Measurements from ENCODE around the gene CRYBG1.
"Not testable (repeated sequence)": the region's sequence is repeated elsewhere in the genome, so short reads cannot be mapped to it uniquely, and the experiment has no call there.

The CRYBG1 gene

GRCh38 chr6:106540907-106541306, 180.4 kb downstream of the CRYBG1 start:
- TF ChIP-seq POU2F2 (IDR thresholded peaks at IDR 0.05; ENCODE audit: low read depth, low read length) = no peak
- no peak for TF ChIP-seq POLR2A (IDR thresholded peaks at IDR 0.05; ENCODE audit: low read depth, low read length)
- no peak for TF ChIP-seq TAF1 (IDR thresholded peaks at IDR 0.05; ENCODE audit: low read depth, low read length)
- no peak for TF ChIP-seq SPI1 (IDR thresholded peaks at IDR 0.05; ENCODE audit: low read depth, low read length)
- TF ChIP-seq PAX5 (IDR thresholded peaks at IDR 0.05; ENCODE audit: insufficient read depth, low read length, severe bottlenecking) = no peak
- TF ChIP-seq POLR2AphosphoS5 (IDR thresholded peaks at IDR 0.05; ENCODE audit: low read depth, low read length) = no peak
- FAIRE-seq = no peak

GRCh38 chr6:106546261-106546690, 185.8 kb downstream of the CRYBG1 start:
- FAIRE-seq (no peak), DNase-seq (ENCODE audit: insufficient read length, low spot score) (no peak)
- TF ChIP-seq SPI1 (IDR thresholded peaks at IDR 0.05; ENCODE audit: low read depth, low read length) (no peak), POLR2A (IDR thresholded peaks at IDR 0.05; ENCODE audit: low read depth, low read length) (no peak), PAX5 (IDR thresholded peaks at IDR 0.05; ENCODE audit: insufficient read depth, low read length, severe bottlenecking) (no peak), POU2F2 (IDR thresholded peaks at IDR 0.05; ENCODE audit: low read depth, low read length) (no peak), TAF1 (IDR thresholded peaks at IDR 0.05; ENCODE audit: low read depth, low read length) (no peak), POLR2AphosphoS5 (IDR thresholded peaks at IDR 0.05; ENCODE audit: low read depth, low read length) (no peak)

More at GRCh38 chr6:106540907-106541306, 180.4 kb downstream of the CRYBG1 start:
- DNase-seq (ENCODE audit: insufficient read length, low spot score) = no peak

GRCh38 chr6:106546691-106547414, 186.3 kb downstream of the CRYBG1 start:
- TF ChIP-seq TAF1 (IDR thresholded peaks at IDR 0.05; ENCODE audit: low read depth, low read length) (no peak), SPI1 (IDR thresholded peaks at IDR 0.05; ENCODE audit: low read depth, low read length) (0 out of 2 replicates have a peak, but pooled peaks have one; percentile 15)
- no peak for FAIRE-seq
- DNase-seq (ENCODE audit: insufficient read length, low spot score) = no peak

- no peak for FAIRE-seq
- TF ChIP-seq SPI1 (IDR thresholded peaks at IDR 0.05; ENCODE audit: low read depth, low read length) (no peak), TAF1 (IDR thresholded peaks at IDR 0.05; ENCODE audit: low read depth, low read length) (no peak), POLR2A (IDR thresholded peaks at IDR 0.05; ENCODE audit: low read depth, low read length) (no peak), POLR2AphosphoS5 (IDR thresholded peaks at IDR 0.05; ENCODE audit: low read depth, low read length) (no peak), PAX5 (IDR thresholded peaks at IDR 0.05; ENCODE audit: insufficient read depth, low read length, severe bottlenecking) (no peak), POU2F2 (IDR thresholded peaks at IDR 0.05; ENCODE audit: low read depth, low read length) (no peak)
Measured at GRCh38 chr6:106547601-106548453, 187.3 kb downstream of the CRYBG1 start.

GRCh38 chr6:106548926-106549455, 188.5 kb downstream of the CRYBG1 start:
- not testable (repeated sequence) for FAIRE-seq; DNase-seq (ENCODE audit: insufficient read length, low spot score)

More at GRCh38 chr6:106547601-106548453, 187.3 kb downstream of the CRYBG1 start:
- no peak for DNase-seq (ENCODE audit: insufficient read length, low spot score)

GRCh38 chr6:106549521-106549920, 189.0 kb downstream of the CRYBG1 start:
- TF ChIP-seq POU2F2 (IDR thresholded peaks at IDR 0.05; ENCODE audit: low read depth, low read length) = no peak
- TF ChIP-seq POLR2A (IDR thresholded peaks at IDR 0.05; ENCODE audit: low read depth, low read length) = no peak
- no peak for TF ChIP-seq POLR2AphosphoS5 (IDR thresholded peaks at IDR 0.05; ENCODE audit: low read depth, low read length)
- no peak for TF ChIP-seq TAF1 (IDR thresholded peaks at IDR 0.05; ENCODE audit: low read depth, low read length)
- no peak for TF ChIP-seq PAX5 (IDR thresholded peaks at IDR 0.05; ENCODE audit: insufficient read depth, low read length, severe bottlenecking)
- no peak for TF ChIP-seq SPI1 (IDR thresholded peaks at IDR 0.05; ENCODE audit: low read depth, low read length)
- DNase-seq (ENCODE audit: insufficient read length, low spot score) (no peak), FAIRE-seq (no peak)

- FAIRE-seq (no peak), DNase-seq (ENCODE audit: insufficient read length, low spot score) (no peak)
- TF ChIP-seq POU2F2 (IDR thresholded peaks at IDR 0.05; ENCODE audit: low read depth, low read length) (no peak), POLR2AphosphoS5 (IDR thresholded peaks at IDR 0.05; ENCODE audit: low read depth, low read length) (no peak), PAX5 (IDR thresholded peaks at IDR 0.05; ENCODE audit: insufficient read depth, low read length, severe bottlenecking) (no peak), TAF1 (IDR thresholded peaks at IDR 0.05; ENCODE audit: low read depth, low read length) (no peak), POLR2A (IDR thresholded peaks at IDR 0.05; ENCODE audit: low read depth, low read length) (no peak), SPI1 (IDR thresholded peaks at IDR 0.05; ENCODE audit: low read depth, low read length) (no peak)
Measured at GRCh38 chr6:106551155-106551554, 190.6 kb downstream of the CRYBG1 start.

GRCh38 chr6:106553440-106553839, 192.9 kb downstream of the CRYBG1 start:
- FAIRE-seq = no peak

GRCh38 chr6:106555767-106556166, 195.2 kb downstream of the CRYBG1 start:
- no peak for DNase-seq (ENCODE audit: insufficient read length, low spot score)
- TF ChIP-seq POU2F2 (IDR thresholded peaks at IDR 0.05; ENCODE audit: low read depth, low read length) = no peak
- no peak for TF ChIP-seq POLR2AphosphoS5 (IDR thresholded peaks at IDR 0.05; ENCODE audit: low read depth, low read length)
- TF ChIP-seq SPI1 (IDR thresholded peaks at IDR 0.05; ENCODE audit: low read depth, low read length) = no peak
- TF ChIP-seq POLR2A (IDR thresholded peaks at IDR 0.05; ENCODE audit: low read depth, low read length) = no peak
- TF ChIP-seq TAF1 (IDR thresholded peaks at IDR 0.05; ENCODE audit: low read depth, low read length) = no peak
- TF ChIP-seq PAX5 (IDR thresholded peaks at IDR 0.05; ENCODE audit: insufficient read depth, low read length, severe bottlenecking) = no peak
- no peak for FAIRE-seq

More at GRCh38 chr6:106553440-106553839, 192.9 kb downstream of the CRYBG1 start:
- no peak for DNase-seq (ENCODE audit: insufficient read length, low spot score)
- TF ChIP-seq SPI1 (IDR thresholded peaks at IDR 0.05; ENCODE audit: low read depth, low read length) (no peak), POLR2A (IDR thresholded peaks at IDR 0.05; ENCODE audit: low read depth, low read length) (no peak), POU2F2 (IDR thresholded peaks at IDR 0.05; ENCODE audit: low read depth, low read length) (no peak), PAX5 (IDR thresholded peaks at IDR 0.05; ENCODE audit: insufficient read depth, low read length, severe bottlenecking) (no peak), POLR2AphosphoS5 (IDR thresholded peaks at IDR 0.05; ENCODE audit: low read depth, low read length) (no peak), TAF1 (IDR thresholded peaks at IDR 0.05; ENCODE audit: low read depth, low read length) (no peak)
